ENCODE measurements around the gene POM121.
"Not testable (repeated sequence)": the region's sequence is repeated elsewhere in the genome, so short reads cannot be mapped to it uniquely, and the experiment has no call there.

GRCh38 chr7:72927791-72928190 lies 2.9 kb downstream of the POM121 start:
- TF ChIP-seq CTCF (IDR thresholded peaks at IDR 0.05; ENCODE audit: borderline replicate concordance, extremely low read depth, low read length, poor library complexity, severe bottlenecking); EZH2 (IDR thresholded peaks at IDR 0.05; ENCODE audit: borderline replicate concordance, low read depth, low read length, severe bottlenecking): not testable (repeated sequence)
